ENCODE data around the gene LLGL2. TPM values are rescaled to one million over a fixed set of nuclear protein-coding genes. Genes with fewer than 3 reads are reported as not detected.

The LLGL2 gene
- total RNA-seq, 5 donors from 2014 or later (not counting 1 experiment from before 2014, with no cell fraction given), result 31.2 to 75.7 (median 53.4) TPM

GRCh38 chr17:75486951-75487350 lies 38.5 kb upstream of the LLGL2 start:
- Mint-ChIP-seq H3K4me3 (peak overlapping the region; percentile 60 to 79 (median 61)), H3K27ac (peak overlapping the region; percentile 98 to 99), H3K4me1 (peaks cover 30 to 33% (median 32%) of the 10 kb centered on the region in 3 donors), H3K9me3 (no peaks in the 10 kb centered on the region), H3K27me3 (no peaks in the 10 kb centered on the region), H3K36me3 (peaks cover 27% of the 10 kb centered on the region)
- H3K27me3 ChIP-seq (replicated peaks in 1 of 2; ENCODE audit: control insufficient read depth in 2 of 2, extremely low read depth in 1 of 2, insufficient read depth in 2 of 2, low read length in 1 of 2), result no peaks in the 10 kb centered on the region
- CTCF ChIA-PET, result interaction anchor here in 1 of 2 donors (0.5 to 0.9 kb wide), 3 partner anchors 68 to 438 kb away, joined by 3 read pairs; no protein-coding TSS in a partner anchor
- POLR2A ChIA-PET, result interaction anchor here in 1 of 2 donors (0.6 kb wide), 1 partner anchor 94 kb away, joined by 3 read pairs; no protein-coding TSS in a partner anchor
- H3K9me3 ChIP-seq, result no peaks in the 10 kb centered on the region
- H3K4me1 ChIP-seq (ENCODE audit: control insufficient read depth in 1 of 2, extremely low read depth in 1 of 2, insufficient read depth in 2 of 2, low read length in 2 of 2), result peaks cover 13 to 32% of the 10 kb centered on the region in 2 experiments
- H3K36me3 ChIP-seq (ENCODE audit: control insufficient read depth in 2 of 2, extremely low read depth in 1 of 2, insufficient read depth in 1 of 2, low read length in 1 of 2), result peaks cover 4 to 17% of the 10 kb centered on the region in 2 donors
- DNase-seq (no peak), ATAC-seq (replicated peaks in 1 of 4) (no peak)
- peak overlapping the region in 1 of 2 donors; percentile 39 for H3K4me3 ChIP-seq (ENCODE audit: control insufficient read depth in 1 of 2, extremely low read depth in 1 of 2, low read length in 1 of 2)
- peak overlapping the region; percentile 89 for H3K27ac ChIP-seq (ENCODE audit: low read length)
- 100% methylated on average over 4 of the region's 5 CpGs for WGBS (ENCODE audit: insufficient coverage)

- Histone ChIP-seq H3K9me3 (no peaks in the 10 kb centered on the region), H3K27ac (ENCODE audit: low read length) (peak overlapping the region; percentile 89), H3K27me3 (replicated peaks in 1 of 2; ENCODE audit: control insufficient read depth in 2 of 2, extremely low read depth in 1 of 2, insufficient read depth in 2 of 2, low read length in 1 of 2) (no peaks in the 10 kb centered on the region), H3K4me1 (ENCODE audit: control insufficient read depth in 1 of 2, extremely low read depth in 1 of 2, insufficient read depth in 2 of 2, low read length in 2 of 2) (peaks cover 13 to 32% of the 10 kb centered on the region in 2 experiments), H3K36me3 (ENCODE audit: control insufficient read depth in 2 of 2, extremely low read depth in 1 of 2, insufficient read depth in 1 of 2, low read length in 1 of 2) (peaks cover 9 to 21% of the 10 kb centered on the region in 2 donors), H3K4me3 (ENCODE audit: control insufficient read depth in 1 of 2, extremely low read depth in 1 of 2, low read length in 1 of 2) (peak overlapping the region; percentile 18 to 39)
- 44% methylated on average over 7 of the region's 12 CpGs for WGBS (ENCODE audit: insufficient coverage)
- no peaks in the 10 kb centered on the region for H3K27me3 Mint-ChIP-seq
- DNase-seq (peak; percentile 35 to 75 (median 54)), ATAC-seq (replicated peaks in 1 of 4) (peak; percentile 86 to 95 (median 93))
- ChIA-PET CTCF (interaction anchor here (0.5 to 0.6 kb wide), 2 partner anchors 33 to 113 kb away, joined by 3 to 4 read pairs; no protein-coding TSS in a partner anchor), POLR2A (interaction anchor here in 1 of 2 donors (0.6 kb wide), 1 partner anchor 94 kb away, joined by 3 read pairs; no protein-coding TSS in a partner anchor)
- H3K4me1 Mint-ChIP-seq, result peaks cover 30 to 33% (median 32%) of the 10 kb centered on the region in 3 donors
- no peaks in the 10 kb centered on the region for H3K9me3 Mint-ChIP-seq
- H3K27ac Mint-ChIP-seq, result peak overlapping the region; percentile 98 to 99
- H3K4me3 Mint-ChIP-seq, result peak overlapping the region; percentile 60 to 79 (median 61)
- peaks cover 29% of the 10 kb centered on the region for H3K36me3 Mint-ChIP-seq
These were observed 38.0 kb upstream of the LLGL2 start for GRCh38 chr17:75487351-75488070.

- CTCF ChIA-PET, result no interaction called here
- Histone ChIP-seq H3K27ac (ENCODE audit: low read length) (no peak overlapping the region), H3K36me3 (ENCODE audit: control insufficient read depth in 2 of 2, extremely low read depth in 1 of 2, insufficient read depth in 1 of 2, low read length in 1 of 2) (peaks cover 15 to 34% of the 10 kb centered on the region in 2 donors), H3K4me1 (ENCODE audit: control insufficient read depth in 1 of 2, extremely low read depth in 1 of 2, insufficient read depth in 2 of 2, low read length in 2 of 2) (peaks cover 13 to 32% of the 10 kb centered on the region in 2 experiments), H3K4me3 (ENCODE audit: control insufficient read depth in 1 of 2, extremely low read depth in 1 of 2, low read length in 1 of 2) (no peak overlapping the region), H3K27me3 (replicated peaks in 1 of 2; ENCODE audit: control insufficient read depth in 2 of 2, extremely low read depth in 1 of 2, insufficient read depth in 2 of 2, low read length in 1 of 2) (no peaks in the 10 kb centered on the region), H3K9me3 (no peaks in the 10 kb centered on the region)
- ATAC-seq (replicated peaks in 1 of 4), result no peak
- peaks cover 26 to 33% (median 27%) of the 10 kb centered on the region in 3 donors for H3K4me1 Mint-ChIP-seq
- no peaks in the 10 kb centered on the region for H3K9me3 Mint-ChIP-seq
- peak overlapping the region in 1 of 2 donors; percentile 99 for H3K27ac Mint-ChIP-seq
- POLR2A ChIA-PET, result no interaction called here
- peaks cover 30% of the 10 kb centered on the region for H3K36me3 Mint-ChIP-seq
- peak overlapping the region in 1 of 3 donors; percentile 79 for H3K4me3 Mint-ChIP-seq
- 96% methylated on average over 20 of the region's 24 CpGs for WGBS (ENCODE audit: insufficient coverage)
- H3K27me3 Mint-ChIP-seq, result no peaks in the 10 kb centered on the region
- no peak for DNase-seq
These were observed 36.6 kb upstream of the LLGL2 start for GRCh38 chr17:75488693-75489510.

GRCh38 chr17:75489511-75489955 lies 36.0 kb upstream of the LLGL2 start:
- Mint-ChIP-seq H3K27ac (no peak overlapping the region), H3K4me3 (peak overlapping the region in 1 of 3 donors; percentile 38), H3K4me1 (peaks cover 26 to 33% (median 27%) of the 10 kb centered on the region in 3 donors), H3K36me3 (peaks cover 32% of the 10 kb centered on the region), H3K9me3 (no peaks in the 10 kb centered on the region), H3K27me3 (no peaks in the 10 kb centered on the region)
- no peaks in the 10 kb centered on the region for H3K27me3 ChIP-seq (replicated peaks in 1 of 2; ENCODE audit: control insufficient read depth in 2 of 2, extremely low read depth in 1 of 2, insufficient read depth in 2 of 2, low read length in 1 of 2)
- ATAC-seq (replicated peaks in 1 of 4), result no peak
- H3K36me3 ChIP-seq (ENCODE audit: control insufficient read depth in 2 of 2, extremely low read depth in 1 of 2, insufficient read depth in 1 of 2, low read length in 1 of 2), result peaks cover 15 to 40% of the 10 kb centered on the region in 2 donors
- H3K4me1 ChIP-seq (ENCODE audit: control insufficient read depth in 1 of 2, extremely low read depth in 1 of 2, insufficient read depth in 2 of 2, low read length in 2 of 2), result peaks cover 13 to 32% of the 10 kb centered on the region in 2 experiments
- no peak overlapping the region for H3K4me3 ChIP-seq (ENCODE audit: control insufficient read depth in 1 of 2, extremely low read depth in 1 of 2, low read length in 1 of 2)
- no peak overlapping the region for H3K27ac ChIP-seq (ENCODE audit: low read length)
- POLR2A ChIA-PET, result no interaction called here
- 97% methylated on average over 10 of the region's 14 CpGs for WGBS (ENCODE audit: insufficient coverage)
- CTCF ChIA-PET, result no interaction called here
- no peak for DNase-seq
- H3K9me3 ChIP-seq, result no peaks in the 10 kb centered on the region

GRCh38 chr17:75490173-75490743 lies 35.2 kb upstream of the LLGL2 start:
- Histone ChIP-seq H3K9me3 (no peaks in the 10 kb centered on the region), H3K36me3 (ENCODE audit: control insufficient read depth in 2 of 2, extremely low read depth in 1 of 2, insufficient read depth in 1 of 2, low read length in 1 of 2) (peaks cover 15 to 40% of the 10 kb centered on the region in 2 donors), H3K4me3 (ENCODE audit: control insufficient read depth in 1 of 2, extremely low read depth in 1 of 2, low read length in 1 of 2) (no peak overlapping the region), H3K27ac (ENCODE audit: low read length) (no peak overlapping the region), H3K27me3 (replicated peaks in 1 of 2; ENCODE audit: control insufficient read depth in 2 of 2, extremely low read depth in 1 of 2, insufficient read depth in 2 of 2, low read length in 1 of 2) (no peaks in the 10 kb centered on the region), H3K4me1 (ENCODE audit: control insufficient read depth in 1 of 2, extremely low read depth in 1 of 2, insufficient read depth in 2 of 2, low read length in 2 of 2) (peaks cover 13 to 32% of the 10 kb centered on the region in 2 experiments)
- peaks cover 24 to 30% (median 26%) of the 10 kb centered on the region in 3 donors for H3K4me1 Mint-ChIP-seq
- H3K36me3 Mint-ChIP-seq, result peaks cover 30% of the 10 kb centered on the region
- ATAC-seq (replicated peaks in 1 of 4) (no peak), DNase-seq (no peak)
- ChIA-PET CTCF (no interaction called here), POLR2A (no interaction called here)
- no peaks in the 10 kb centered on the region for H3K27me3 Mint-ChIP-seq
- 92% methylated on average over 12 of the region's 14 CpGs for WGBS (ENCODE audit: insufficient coverage)
- H3K4me3 Mint-ChIP-seq, result no peak overlapping the region
- H3K9me3 Mint-ChIP-seq, result no peaks in the 10 kb centered on the region
- no peak overlapping the region for H3K27ac Mint-ChIP-seq

All from T-cell (primary cell).